GDM1 (cell line): Measurements from ENCODE around the gene ITPK1.

Experiments
- DNase-seq: peaks from one replicate; lab custom pipeline; 2025; lab: John Stamatoyannopoulos, UW

Gene ITPK1

GRCh38 chr14:92922883-92923743, 192.6 kb downstream of the ITPK1 start, which contains the start of gene CHGA:
Gene CHGA, plus strand, starts transcription at chr14:92923150. Its CDS starts 210 bp downstream, at chr14:92923360.
- DNase-seq, result peak; percentile 34

GRCh38 chr14:92922155-92922735, 193.5 kb downstream of the ITPK1 start:
- no peak for DNase-seq

GRCh38 chr14:92920001-92920400, 195.7 kb downstream of the ITPK1 start:
- DNase-seq, result no peak

- DNase-seq, result no peak
Observed at GRCh38 chr14:92917956-92918355, 197.8 kb downstream of the ITPK1 start.

GRCh38 chr14:92917041-92917940, 198.4 kb downstream of the ITPK1 start:
- no peak for DNase-seq

- DNase-seq, result no peak
Observed at GRCh38 chr14:92916201-92916600, 199.5 kb downstream of the ITPK1 start.

- no peak for DNase-seq
Observed at GRCh38 chr14:92914087-92914656, 201.6 kb downstream of the ITPK1 start.

- no peak for DNase-seq
Observed at GRCh38 chr14:92907316-92907911, 208.3 kb downstream of the ITPK1 start.

- DNase-seq, result no peak
Observed at GRCh38 chr14:92906823-92907222, 208.9 kb downstream of the ITPK1 start.

GRCh38 chr14:92906420-92906819, 209.3 kb downstream of the ITPK1 start:
- DNase-seq, result no peak

GRCh38 chr14:92905667-92906066, 210.1 kb downstream of the ITPK1 start:
- DNase-seq, result no peak

GRCh38 chr14:92903359-92903758, 212.4 kb downstream of the ITPK1 start:
- DNase-seq, result no peak

GRCh38 chr14:92902726-92903125, 213.0 kb downstream of the ITPK1 start:
- no peak for DNase-seq

GRCh38 chr14:92902191-92902590, 213.5 kb downstream of the ITPK1 start:
- DNase-seq, result no peak

- no peak for DNase-seq
Observed at GRCh38 chr14:92900660-92901059, 215.1 kb downstream of the ITPK1 start.

- DNase-seq, result no peak
Observed at GRCh38 chr14:92898566-92899131, 217.1 kb downstream of the ITPK1 start.

- no peak for DNase-seq
Observed at GRCh38 chr14:92897922-92898565, 217.7 kb downstream of the ITPK1 start.

GRCh38 chr14:92895352-92895878, 220.3 kb downstream of the ITPK1 start:
- DNase-seq, result no peak

- no peak for DNase-seq
Observed at GRCh38 chr14:92892589-92892988, 223.1 kb downstream of the ITPK1 start.

- DNase-seq, result no peak
Observed at GRCh38 chr14:92890830-92891588, 224.7 kb downstream of the ITPK1 start.
